UCSD-AML1 (cell line): ENCODE data around the gene PRPF40B.
A peak's percentile ranks its signal among the peaks of the same experiment; 100 is the strongest.
"Not testable (repeated sequence)": the region's sequence is repeated elsewhere in the genome, so short reads cannot be mapped to it uniquely, and the experiment has no call there.

Source experiments
- DNase-seq: peaks from one replicate; lab custom pipeline; 2025; ENCODE audit not compliant: unreplicated experiment; lab: John Stamatoyannopoulos, UW

Gene PRPF40B

GRCh38 chr12:49623142-49623904 is at the start of gene PRPF40B:
PRPF40B (plus strand) TSS chr12:49623561; CDS start chr12:49623591, 30 bp downstream.
- peak; percentile 92 for DNase-seq

- no peak for DNase-seq
These were observed 45.6 kb upstream of the PRPF40B start for GRCh38 chr12:49577589-49578315.

GRCh38 chr12:49578471-49579112 is 44.8 kb upstream of the PRPF40B start:
- DNase-seq: no peak

GRCh38 chr12:49580572-49581535 is 42.5 kb upstream of the PRPF40B start:
- DNase-seq: peak; percentile 37

- DNase-seq: no peak
These were observed 41.2 kb upstream of the PRPF40B start for GRCh38 chr12:49582201-49582600.

- DNase-seq: no peak
These were observed 40.5 kb upstream of the PRPF40B start for GRCh38 chr12:49582850-49583249.

- no peak for DNase-seq
These were observed 39.8 kb upstream of the PRPF40B start for GRCh38 chr12:49583366-49584094.

- no peak for DNase-seq
These were observed 38.8 kb upstream of the PRPF40B start for GRCh38 chr12:49584591-49584990.

- no peak for DNase-seq
These were observed 37.6 kb upstream of the PRPF40B start for GRCh38 chr12:49585477-49586459.

GRCh38 chr12:49587174-49587908 is 36.0 kb upstream of the PRPF40B start:
- DNase-seq: no peak

- DNase-seq: no peak
These were observed 35.1 kb upstream of the PRPF40B start for GRCh38 chr12:49588281-49588680.

GRCh38 chr12:49588721-49589516 is 34.4 kb upstream of the PRPF40B start:
- DNase-seq: no peak

GRCh38 chr12:49598527-49598926 is 24.8 kb upstream of the PRPF40B start:
- no peak for DNase-seq

GRCh38 chr12:49599961-49600360 is 23.4 kb upstream of the PRPF40B start:
- DNase-seq: no peak

- no peak for DNase-seq
These were observed 19.6 kb upstream of the PRPF40B start for GRCh38 chr12:49603721-49604120.

GRCh38 chr12:49604856-49605255 is 18.5 kb upstream of the PRPF40B start:
- DNase-seq: no peak

GRCh38 chr12:49605539-49605938 is 17.8 kb upstream of the PRPF40B start, which contains the start of gene FAM186B:
FAM186B (minus strand) TSS chr12:49605639; CDS start chr12:49605477, 162 bp downstream.
- DNase-seq: not testable (repeated sequence)
